GM12873 (cell line): ENCODE measurements around the gene DDX6.

Source experiments
- TF ChIP-seq, protein P1 (sequence below): IDR thresholded peaks from 2 replicates; pipeline ENCODE4 v1.5.1; 2012; ENCODE audit warnings: low read depth, mild to moderate bottlenecking, moderate library complexity, low read length, control low read depth; ENCODE audit not compliant: insufficient read depth; ENCODE audit errors: missing control alignments

Gene DDX6

DNA sequence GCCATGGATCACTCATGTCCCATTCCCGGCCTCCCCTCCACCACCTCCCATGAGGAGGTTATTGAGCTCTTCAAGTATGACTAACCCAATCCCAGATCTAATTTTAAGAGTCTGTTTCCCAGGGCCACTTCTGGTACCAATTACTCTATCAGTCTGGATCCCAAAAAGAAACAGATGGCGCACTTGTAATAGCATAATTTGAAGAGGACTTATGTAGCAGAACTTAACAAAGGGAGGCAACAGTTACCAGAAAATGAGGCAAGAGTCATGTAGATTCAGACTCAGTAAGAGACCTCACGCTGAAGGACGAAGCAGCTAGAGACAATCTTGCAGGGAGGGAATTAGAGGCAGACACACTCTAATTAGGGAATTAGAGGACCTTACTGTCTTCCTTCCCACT lies 46.9 kb downstream of the DDX6 start:
- TF ChIP-seq, protein P1, sequence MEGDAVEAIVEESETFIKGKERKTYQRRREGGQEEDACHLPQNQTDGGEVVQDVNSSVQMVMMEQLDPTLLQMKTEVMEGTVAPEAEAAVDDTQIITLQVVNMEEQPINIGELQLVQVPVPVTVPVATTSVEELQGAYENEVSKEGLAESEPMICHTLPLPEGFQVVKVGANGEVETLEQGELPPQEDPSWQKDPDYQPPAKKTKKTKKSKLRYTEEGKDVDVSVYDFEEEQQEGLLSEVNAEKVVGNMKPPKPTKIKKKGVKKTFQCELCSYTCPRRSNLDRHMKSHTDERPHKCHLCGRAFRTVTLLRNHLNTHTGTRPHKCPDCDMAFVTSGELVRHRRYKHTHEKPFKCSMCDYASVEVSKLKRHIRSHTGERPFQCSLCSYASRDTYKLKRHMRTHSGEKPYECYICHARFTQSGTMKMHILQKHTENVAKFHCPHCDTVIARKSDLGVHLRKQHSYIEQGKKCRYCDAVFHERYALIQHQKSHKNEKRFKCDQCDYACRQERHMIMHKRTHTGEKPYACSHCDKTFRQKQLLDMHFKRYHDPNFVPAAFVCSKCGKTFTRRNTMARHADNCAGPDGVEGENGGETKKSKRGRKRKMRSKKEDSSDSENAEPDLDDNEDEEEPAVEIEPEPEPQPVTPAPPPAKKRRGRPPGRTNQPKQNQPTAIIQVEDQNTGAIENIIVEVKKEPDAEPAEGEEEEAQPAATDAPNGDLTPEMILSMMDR = no peak

GRCh38 chr11:118742304-118742703 lies 48.7 kb downstream of the DDX6 start:
- TF ChIP-seq, protein P1 = no peak

DNA sequence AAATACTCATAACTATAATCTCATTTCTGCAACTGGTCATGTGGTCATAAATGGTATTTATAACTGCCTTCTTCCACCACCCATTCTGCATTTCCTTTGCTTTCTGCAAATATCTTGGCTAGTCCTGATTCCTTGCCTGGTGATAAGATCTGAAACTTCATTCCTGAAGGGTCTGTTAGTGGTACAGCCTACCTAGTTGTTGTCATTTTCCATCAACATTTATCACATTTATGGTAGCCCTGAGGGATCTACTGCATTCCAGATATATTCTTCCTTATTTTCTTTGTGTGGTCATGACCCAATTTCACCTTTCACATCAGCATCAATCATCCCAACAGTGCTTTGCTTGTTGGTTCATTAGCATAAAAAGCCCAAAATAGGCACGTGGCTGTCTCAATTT lies 50.1 kb downstream of the DDX6 start:
- TF ChIP-seq, protein P1 = no peak

DNA sequence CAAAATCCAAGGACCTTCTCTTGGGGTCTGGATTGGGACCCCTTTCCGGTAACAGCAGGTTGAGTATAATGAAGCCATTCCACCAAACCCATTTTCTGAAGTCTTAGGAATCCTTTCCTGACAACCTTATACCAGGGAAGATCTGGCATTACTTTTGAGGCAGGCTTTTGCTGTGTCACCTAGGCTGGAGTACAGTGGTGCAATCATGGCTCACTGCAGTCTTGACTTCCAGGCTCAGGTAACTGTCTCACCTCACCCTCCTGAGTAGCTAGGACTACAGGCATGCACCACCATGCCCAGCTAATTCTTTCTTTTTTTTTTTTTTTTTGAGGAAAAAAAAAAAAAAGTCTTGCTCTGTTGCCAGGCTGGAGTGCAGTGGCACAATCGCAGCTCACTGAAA lies 55.8 kb downstream of the DDX6 start:
- TF ChIP-seq, protein P1 = no peak

DNA sequence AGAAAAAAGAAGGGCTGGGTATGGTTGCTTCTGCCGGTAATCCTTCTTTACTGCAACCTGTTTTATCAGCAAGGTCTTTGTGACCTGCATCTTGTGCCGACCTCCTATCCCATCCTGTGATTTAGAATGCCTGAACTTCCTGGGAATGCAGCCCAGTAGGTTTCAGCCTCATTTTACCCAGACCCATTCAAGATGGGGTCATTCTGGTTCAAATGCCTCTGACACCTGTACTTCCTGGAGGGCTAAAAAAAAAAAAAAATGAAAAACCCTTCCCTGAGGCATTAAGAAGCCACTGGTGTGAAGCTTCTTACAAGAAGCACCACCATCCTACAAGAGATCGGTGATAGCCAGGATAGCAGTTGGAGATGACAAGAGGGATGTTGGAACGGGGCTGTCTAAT lies 56.9 kb downstream of the DDX6 start:
- TF ChIP-seq, protein P1 = no peak

DNA sequence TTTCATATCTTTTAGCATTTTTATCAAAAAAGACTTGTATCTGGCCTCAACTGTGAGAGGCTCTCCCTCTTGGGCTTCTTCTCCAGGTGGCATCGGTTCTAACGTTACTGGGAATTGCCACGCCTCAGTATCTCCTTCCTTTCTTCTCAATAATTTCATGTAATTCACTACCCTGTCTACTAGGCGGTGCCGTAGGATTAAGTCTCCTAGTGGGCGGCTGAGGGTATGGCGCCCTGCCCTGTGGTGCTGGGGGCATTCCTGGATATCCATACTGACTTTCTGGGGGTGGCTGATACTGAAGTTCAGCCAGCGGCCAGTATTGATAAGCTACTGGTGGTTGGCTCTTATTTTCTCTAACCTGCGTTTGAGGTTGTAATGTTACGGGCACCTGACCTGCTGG lies 62.9 kb downstream of the DDX6 start:
- TF ChIP-seq, protein P1 = peak; percentile 6

- TF ChIP-seq, protein P1 = no peak
These were observed 75.1 kb downstream of the DDX6 start for GRCh38 chr11:118715837-118716260.

GRCh38 chr11:118715245-118715831 lies 75.6 kb downstream of the DDX6 start:
- TF ChIP-seq, protein P1 = no peak
